KBM-7 (cell line): ENCODE results near the gene ZNF615.
"Not testable (repeated sequence)": the region's sequence is repeated elsewhere in the genome, so short reads cannot be mapped to it uniquely, and the experiment has no call there.

Experiments used
- DNase-seq: peaks from one replicate; pipeline ENCODE4 v3.0.0-alpha.2; 2015
- in situ Hi-C: fragments of 300-500 bp; cut with MboI; formaldehyde crosslinking; loops from 2 replicates; pipeline ENCODE4 v1.14.3; 2020; ENCODE audit warnings: low sequenced_read_pairs, low pct_unique_long_range_greater_than_20kb, mixed read lengths

The ZNF615 gene

GRCh38 chr19:51983361-51983760 lies 24.6 kb downstream of the ZNF615 start:
- in situ Hi-C loops = no loop called here
- no peak for DNase-seq

- in situ Hi-C loops, DNase-seq: not testable (repeated sequence)
These were observed 27.1 kb downstream of the ZNF615 start for GRCh38 chr19:51980926-51981325.

- no peak for DNase-seq
- in situ Hi-C loops = no loop called here
These were observed 27.8 kb downstream of the ZNF615 start for GRCh38 chr19:51980116-51980736.

- in situ Hi-C loops = no loop called here
- no peak for DNase-seq
These were observed 29.1 kb downstream of the ZNF615 start for GRCh38 chr19:51978882-51979281.

GRCh38 chr19:51977346-51977745 lies 30.7 kb downstream of the ZNF615 start:
- in situ Hi-C loops = no loop called here
- DNase-seq = no peak

- in situ Hi-C loops = no loop called here
- DNase-seq = no peak
These were observed 31.2 kb downstream of the ZNF615 start for GRCh38 chr19:51976852-51977251.

GRCh38 chr19:51975787-51976186 lies 32.2 kb downstream of the ZNF615 start:
- in situ Hi-C loops, DNase-seq: not testable (repeated sequence)

GRCh38 chr19:51971624-51972023 lies 36.4 kb downstream of the ZNF615 start:
- DNase-seq = peak; percentile 18
- in situ Hi-C loops = no loop called here

GRCh38 chr19:51970718-51971117 lies 37.3 kb downstream of the ZNF615 start:
- DNase-seq = no peak
- in situ Hi-C loops = no loop called here

GRCh38 chr19:51965583-51965982 lies 42.4 kb downstream of the ZNF615 start:
- no peak for DNase-seq
- in situ Hi-C loops = no loop called here

GRCh38 chr19:51960621-51961233 lies 47.3 kb downstream of the ZNF615 start:
- in situ Hi-C loops = not testable (repeated sequence)
- peak; percentile 48 for DNase-seq

- in situ Hi-C loops = no loop called here
- DNase-seq = no peak
These were observed 48.2 kb downstream of the ZNF615 start for GRCh38 chr19:51959791-51960190.

- DNase-seq, in situ Hi-C loops: not testable (repeated sequence)
These were observed 50.2 kb downstream of the ZNF615 start for GRCh38 chr19:51957846-51958245.

GRCh38 chr19:51948975-51949374 lies 59.0 kb downstream of the ZNF615 start:
- in situ Hi-C loops = no loop called here
- DNase-seq = no peak

- DNase-seq = no peak
- in situ Hi-C loops = no loop called here
These were observed 61.4 kb downstream of the ZNF615 start for GRCh38 chr19:51946602-51947001.

GRCh38 chr19:51944798-51945552 lies 63.0 kb downstream of the ZNF615 start:
- no peak for DNase-seq
- in situ Hi-C loops = no loop called here
